Right lobe of liver (tissue), 4 donors: Measurements from ENCODE around the gene NAT16.

Experiments used
- POLR2A ChIP-seq: fragments of 450-650 bp; IDR thresholded peaks from one replicate; pipeline ENCODE4 v1.6.1; 2017; ENCODE audit warnings: antibody characterized with exemption, mild to moderate bottlenecking
- TF ChIP-seq, protein P1 (sequence below), 4 donors: fragments of 200-600 bp in 3 of 4; fragments of 450-650 bp in 1 of 4; IDR thresholded peaks; one replicate each; pipeline versions ENCODE4 v1.5.1 to v1.8.0; 2016 to 2022; ENCODE audit warnings: antibody characterized with exemption in 4 of 4, mild to moderate bottlenecking in 2 of 4
- donor health status: DM: no; HTN: no; CAD: no.
- donor health status: DM: no; HTN: no; CAD: no.
- donor health status: DM: no; HTN: yes; CAD: no.

DNA sequence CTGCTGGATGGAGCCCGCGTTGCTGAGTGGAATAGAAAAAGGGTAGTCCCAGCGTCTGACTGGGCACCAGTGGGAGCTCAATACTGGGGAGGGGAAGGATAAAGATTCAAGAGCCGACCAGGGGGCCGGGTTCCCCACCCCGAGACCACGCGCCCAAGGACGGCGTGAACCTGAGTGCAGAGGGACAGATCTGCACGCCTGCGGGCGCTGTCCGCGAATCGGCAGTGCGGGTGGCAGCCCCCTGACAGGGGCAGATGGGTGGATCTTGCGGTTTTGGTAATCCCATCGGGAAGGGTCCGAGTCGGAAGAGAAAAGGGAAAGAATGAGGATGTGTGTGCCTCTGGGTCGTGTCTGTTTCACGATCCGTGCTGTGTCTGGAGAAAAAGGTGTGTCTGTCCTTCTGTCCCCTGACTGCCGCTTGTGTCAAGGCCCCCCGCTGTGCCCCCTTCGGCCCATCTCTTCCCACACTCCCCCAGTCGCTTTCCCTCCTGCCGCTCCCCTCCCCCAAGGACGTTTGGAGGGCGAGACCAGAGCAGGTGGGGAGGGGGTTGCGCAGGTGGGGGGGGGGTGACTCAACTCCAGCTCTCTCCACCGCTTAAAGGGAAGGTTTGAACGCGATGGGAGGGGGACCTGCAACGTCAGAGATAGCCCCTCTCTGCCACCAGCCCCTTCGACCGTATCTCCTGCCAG, 14.0 kb downstream of the NAT16 start:
- TF ChIP-seq, protein P1, sequence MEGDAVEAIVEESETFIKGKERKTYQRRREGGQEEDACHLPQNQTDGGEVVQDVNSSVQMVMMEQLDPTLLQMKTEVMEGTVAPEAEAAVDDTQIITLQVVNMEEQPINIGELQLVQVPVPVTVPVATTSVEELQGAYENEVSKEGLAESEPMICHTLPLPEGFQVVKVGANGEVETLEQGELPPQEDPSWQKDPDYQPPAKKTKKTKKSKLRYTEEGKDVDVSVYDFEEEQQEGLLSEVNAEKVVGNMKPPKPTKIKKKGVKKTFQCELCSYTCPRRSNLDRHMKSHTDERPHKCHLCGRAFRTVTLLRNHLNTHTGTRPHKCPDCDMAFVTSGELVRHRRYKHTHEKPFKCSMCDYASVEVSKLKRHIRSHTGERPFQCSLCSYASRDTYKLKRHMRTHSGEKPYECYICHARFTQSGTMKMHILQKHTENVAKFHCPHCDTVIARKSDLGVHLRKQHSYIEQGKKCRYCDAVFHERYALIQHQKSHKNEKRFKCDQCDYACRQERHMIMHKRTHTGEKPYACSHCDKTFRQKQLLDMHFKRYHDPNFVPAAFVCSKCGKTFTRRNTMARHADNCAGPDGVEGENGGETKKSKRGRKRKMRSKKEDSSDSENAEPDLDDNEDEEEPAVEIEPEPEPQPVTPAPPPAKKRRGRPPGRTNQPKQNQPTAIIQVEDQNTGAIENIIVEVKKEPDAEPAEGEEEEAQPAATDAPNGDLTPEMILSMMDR (IDR thresholded peaks at IDR 0.05), result no peak
- TF ChIP-seq POLR2A, result no peak
